GM21723 (cell line): Measurements from ENCODE around the gene PITPNC1.
A peak's percentile ranks its signal among the peaks of the same experiment; 100 is the strongest.
"Not testable (repeated sequence)": the region's sequence is repeated elsewhere in the genome, so short reads cannot be mapped to it uniquely, and the experiment has no call there.

Source experiments
- ATAC-seq: cut with Tn5 transposase; IDR thresholded peaks from one replicate; pipeline ENCODE4 v1.9.1; 2021; ENCODE audit warnings: mild to moderate bottlenecking, moderate library complexity; ENCODE audit not compliant: unreplicated experiment

Gene PITPNC1

DNA sequence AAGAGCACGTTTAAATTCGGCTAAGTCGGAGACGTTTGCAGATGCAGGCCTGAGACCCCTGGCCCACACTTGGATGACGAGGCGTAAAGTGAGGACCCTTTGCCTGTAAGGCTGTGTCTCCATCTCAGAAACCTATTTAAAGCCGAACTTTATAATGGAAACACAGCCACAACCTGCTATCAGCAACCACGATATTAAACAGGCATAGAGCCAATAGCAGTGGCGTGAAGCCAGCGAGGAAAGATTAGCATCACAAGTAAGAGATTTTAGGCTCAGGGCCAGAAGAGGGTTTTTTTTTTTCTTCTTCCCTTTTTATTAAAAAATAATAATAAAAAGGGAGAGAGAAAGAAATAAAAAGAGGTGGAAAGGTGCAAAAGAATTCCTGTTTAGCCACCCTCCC lies 229.4 kb downstream of the PITPNC1 start:
- ATAC-seq = no peak

- no peak for ATAC-seq
Measured at GRCh38 chr17:67606896-67607604, 230.0 kb downstream of the PITPNC1 start.

DNA sequence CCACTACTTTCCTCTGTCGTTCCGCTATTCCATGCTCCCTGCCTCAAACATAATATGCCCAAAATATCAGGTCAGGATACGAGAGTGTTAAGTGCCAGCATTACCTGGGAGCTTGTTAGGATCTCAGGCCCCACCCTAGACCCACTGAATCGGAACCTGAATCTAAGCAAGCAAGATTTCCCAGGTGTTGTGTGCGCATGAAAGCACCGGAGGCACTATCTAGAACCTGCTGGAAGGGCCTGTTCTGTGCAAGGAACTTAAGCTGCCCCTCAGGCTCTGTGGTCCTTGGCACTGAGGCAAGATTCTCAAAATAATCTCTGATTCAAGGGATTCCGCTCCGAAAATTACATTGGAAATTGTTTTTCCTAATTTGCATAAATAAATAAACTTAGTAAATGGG lies 233.0 kb downstream of the PITPNC1 start:
- ATAC-seq = no peak

GRCh38 chr17:67613961-67614360 lies 236.9 kb downstream of the PITPNC1 start:
- ATAC-seq = no peak

DNA sequence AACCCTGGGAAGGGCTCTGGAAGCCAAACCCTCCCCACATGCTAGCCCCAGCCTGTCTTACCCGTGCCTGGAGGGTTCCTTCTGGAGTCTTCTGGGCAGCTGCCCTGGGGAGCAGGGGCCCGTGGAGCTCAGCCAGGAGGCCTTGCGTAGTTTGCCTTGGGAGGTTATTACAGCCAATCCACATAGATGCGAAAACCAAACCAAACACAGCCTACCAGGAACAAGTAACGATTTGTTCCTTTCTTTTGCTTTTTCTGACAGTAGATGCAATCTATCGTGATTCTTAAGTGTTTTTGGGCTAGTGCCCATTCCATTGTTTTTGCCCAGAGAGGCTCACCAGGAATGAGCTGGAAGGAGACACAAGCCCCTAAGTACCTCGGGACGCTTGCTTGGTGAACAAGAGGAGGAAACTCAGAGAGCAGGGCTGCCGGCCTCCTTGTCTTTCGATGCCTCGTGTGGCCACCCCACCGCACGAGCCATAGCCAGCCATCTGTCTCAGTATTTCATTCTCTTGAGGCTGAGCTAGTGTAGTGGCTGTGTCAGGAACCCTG lies 238.0 kb downstream of the PITPNC1 start:
- no peak for ATAC-seq

DNA sequence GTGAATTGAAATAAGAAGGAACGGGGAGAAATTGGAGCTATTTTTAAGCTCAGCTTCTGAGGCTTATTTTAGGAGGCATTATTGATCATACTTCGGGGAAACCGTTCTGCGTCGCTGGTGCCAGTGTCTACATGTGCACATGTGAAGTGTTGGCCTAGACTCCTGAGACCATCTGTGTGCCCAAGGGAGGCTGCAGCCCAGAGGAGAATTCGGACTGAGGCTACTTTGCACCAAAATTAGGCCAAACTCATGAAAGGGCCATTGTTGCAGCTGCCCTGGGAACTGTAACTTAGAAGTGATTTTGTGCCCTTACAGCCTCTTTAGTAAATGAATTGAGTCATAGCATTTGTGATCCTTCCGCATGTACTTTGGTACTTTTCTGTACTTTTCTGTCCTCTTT lies 238.7 kb downstream of the PITPNC1 start:
- no peak for ATAC-seq

- no peak for ATAC-seq
Measured at GRCh38 chr17:67617304-67617899, 240.3 kb downstream of the PITPNC1 start.

- no peak for ATAC-seq
Measured at GRCh38 chr17:67619555-67619954, 242.5 kb downstream of the PITPNC1 start.

- ATAC-seq = no peak
Measured at GRCh38 chr17:67620088-67620487, 243.0 kb downstream of the PITPNC1 start.

DNA sequence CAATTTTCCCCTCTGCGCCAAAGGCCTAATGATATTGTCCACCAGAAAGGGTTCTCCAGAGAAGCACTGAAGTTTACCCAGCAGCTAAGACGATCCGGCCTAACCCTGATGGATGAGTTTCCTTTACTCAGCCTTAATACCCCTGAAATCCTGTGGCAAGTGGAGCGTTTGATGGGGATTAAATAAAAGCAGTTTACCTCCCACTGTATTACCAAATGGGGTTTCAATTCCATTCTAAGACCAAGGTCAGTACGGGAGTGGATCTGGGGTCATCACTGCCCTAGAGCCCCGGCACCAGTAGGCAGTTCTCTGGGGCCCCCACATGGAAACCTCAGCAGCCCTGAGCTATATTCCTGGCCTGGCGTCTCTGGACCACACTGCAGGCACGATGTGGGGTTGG lies 243.6 kb downstream of the PITPNC1 start:
- ATAC-seq = no peak

- ATAC-seq = no peak
Measured at GRCh38 chr17:67623767-67624166, 246.7 kb downstream of the PITPNC1 start.

- ATAC-seq = no peak
Measured at GRCh38 chr17:67624886-67625656, 248.0 kb downstream of the PITPNC1 start.

- ATAC-seq = no peak
Measured at GRCh38 chr17:67625971-67626370, 248.9 kb downstream of the PITPNC1 start.

- peak; percentile 62 for ATAC-seq
Measured at GRCh38 chr17:67628580-67629013, 251.5 kb downstream of the PITPNC1 start.

DNA sequence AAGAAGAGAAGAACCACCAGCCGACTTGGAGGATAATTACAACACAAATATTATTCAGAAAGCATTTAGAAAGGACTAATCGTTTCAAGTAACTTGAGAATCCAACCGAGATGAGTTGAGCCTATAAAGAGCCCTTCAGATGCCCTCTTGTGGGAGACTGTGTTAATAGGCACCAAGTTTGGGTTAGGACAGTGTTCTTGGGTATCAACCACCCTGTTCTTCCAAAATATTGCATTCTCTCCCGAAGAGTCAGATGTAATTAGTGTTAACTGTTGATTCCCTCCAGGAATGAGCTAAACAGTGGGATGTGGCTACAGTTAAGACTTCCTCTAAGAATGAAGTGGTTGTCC lies 252.9 kb downstream of the PITPNC1 start:
- ATAC-seq = no peak

GRCh38 chr17:67630836-67631235 lies 253.8 kb downstream of the PITPNC1 start:
- ATAC-seq = not testable (repeated sequence)

DNA sequence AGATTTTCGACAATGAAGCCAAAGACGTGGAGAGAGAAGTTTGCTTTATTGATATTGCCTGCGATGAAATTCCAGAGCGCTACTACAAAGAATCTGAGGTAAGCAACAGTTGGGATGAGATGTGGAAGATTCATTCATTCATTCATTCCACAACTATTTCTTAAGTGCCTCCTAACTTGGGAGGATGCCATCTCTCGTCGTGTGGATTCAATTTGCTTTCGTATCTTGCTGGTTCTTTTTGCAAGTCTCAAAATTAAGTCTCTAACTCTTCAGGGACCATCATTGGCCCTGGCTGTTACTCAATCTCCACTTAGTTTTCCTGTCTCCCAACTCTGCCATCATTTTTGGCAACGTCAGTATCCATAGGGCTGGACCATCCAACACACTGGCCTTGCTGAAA lies 255.1 kb downstream of the PITPNC1 start:
- ATAC-seq = no peak

- ATAC-seq = no peak
Measured at GRCh38 chr17:67633751-67634211, 256.7 kb downstream of the PITPNC1 start.

- no peak for ATAC-seq
Measured at GRCh38 chr17:67635681-67636080, 258.6 kb downstream of the PITPNC1 start.

DNA sequence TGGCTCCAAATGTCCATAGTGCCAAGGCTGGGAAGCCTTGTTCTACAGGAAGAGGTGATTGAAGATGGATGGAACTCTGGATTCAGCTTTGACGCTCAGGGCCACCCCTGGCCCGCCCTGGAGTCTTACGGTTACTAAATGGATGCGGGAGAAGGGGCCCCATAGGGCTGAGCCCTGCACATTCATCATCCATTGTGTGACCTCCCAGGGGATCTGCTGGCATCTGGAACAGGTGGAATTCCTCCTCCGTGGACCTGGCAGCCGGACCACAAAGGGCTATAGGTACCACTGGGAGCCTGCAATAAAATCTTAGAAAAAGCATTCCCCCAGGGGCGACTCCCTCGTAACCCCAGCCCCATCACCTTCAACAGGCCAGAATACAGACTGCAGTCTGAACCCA lies 259.2 kb downstream of the PITPNC1 start:
- no peak for ATAC-seq

- ATAC-seq = no peak
Measured at GRCh38 chr17:67636834-67637520, 259.9 kb downstream of the PITPNC1 start.
